ENCODE data around the gene IFNB1. TPM values are rescaled to one million over a fixed set of nuclear protein-coding genes. Genes with fewer than 3 reads are reported as not detected.

IFNB1 gene
- total RNA-seq, 1 experiment from 2014 or later: not detected

DNA sequence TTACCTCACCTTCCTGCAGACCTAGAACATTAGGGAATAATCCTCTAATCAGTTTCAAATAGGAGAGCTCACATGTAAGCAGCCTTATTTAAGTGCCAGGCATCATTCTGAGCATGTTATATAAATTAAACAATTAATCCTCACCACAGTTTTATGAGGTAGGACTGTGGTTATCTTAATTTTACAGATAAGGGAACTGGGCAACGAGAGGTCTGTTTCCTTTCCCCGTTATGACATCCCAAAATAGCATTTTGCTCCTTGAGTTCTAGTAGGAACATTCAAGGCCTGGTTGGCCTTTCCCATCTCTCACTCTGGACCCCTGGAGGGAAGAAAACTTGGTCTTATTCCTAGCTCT, 19.1 kb upstream of the IFNB1 start:
- Histone ChIP-seq H3K36me3 (ENCODE audit: control insufficient read depth, insufficient read depth, low read length) (no peaks in the 10 kb centered on the region), H3K9me3 (no peaks in the 10 kb centered on the region), H3K4me3 (ENCODE audit: low read depth, low read length) (no peak overlapping the region), H3K27me3 (replicated peaks; ENCODE audit: control insufficient read depth, insufficient read depth, low read length) (no peaks in the 10 kb centered on the region), H3K4me1 (peaks cover 34% of the 10 kb centered on the region)
- intact Hi-C loops (cut with micrococcal nuclease; ENCODE audit: unreplicated experiment): loop anchor here (5.0 kb wide), 1 partner anchor 475 kb away; the partner anchor contains the start of gene MLLT3
- H3K4me1 Mint-ChIP-seq (ENCODE audit: low read depth, unreplicated experiment): peaks cover 19% of the 10 kb centered on the region
- H3K27ac Mint-ChIP-seq (ENCODE audit: unreplicated experiment): no peak overlapping the region
- ChIA-PET POLR2A (no interaction called here), CTCF (interaction anchor here (1.7 kb wide), 1 partner anchor 18 kb away, joined by 4 read pairs; no protein-coding TSS in a partner anchor)
- no peaks in the 10 kb centered on the region for H3K36me3 Mint-ChIP-seq (ENCODE audit: insufficient read depth, unreplicated experiment)
- no peaks in the 10 kb centered on the region for H3K9me3 Mint-ChIP-seq (ENCODE audit: unreplicated experiment)
- BruUV-seq (replicated peaks): no TSS peak
- H3K27me3 Mint-ChIP-seq (ENCODE audit: insufficient read depth, unreplicated experiment): no peaks in the 10 kb centered on the region
- TF ChIP-seq, protein P1, sequence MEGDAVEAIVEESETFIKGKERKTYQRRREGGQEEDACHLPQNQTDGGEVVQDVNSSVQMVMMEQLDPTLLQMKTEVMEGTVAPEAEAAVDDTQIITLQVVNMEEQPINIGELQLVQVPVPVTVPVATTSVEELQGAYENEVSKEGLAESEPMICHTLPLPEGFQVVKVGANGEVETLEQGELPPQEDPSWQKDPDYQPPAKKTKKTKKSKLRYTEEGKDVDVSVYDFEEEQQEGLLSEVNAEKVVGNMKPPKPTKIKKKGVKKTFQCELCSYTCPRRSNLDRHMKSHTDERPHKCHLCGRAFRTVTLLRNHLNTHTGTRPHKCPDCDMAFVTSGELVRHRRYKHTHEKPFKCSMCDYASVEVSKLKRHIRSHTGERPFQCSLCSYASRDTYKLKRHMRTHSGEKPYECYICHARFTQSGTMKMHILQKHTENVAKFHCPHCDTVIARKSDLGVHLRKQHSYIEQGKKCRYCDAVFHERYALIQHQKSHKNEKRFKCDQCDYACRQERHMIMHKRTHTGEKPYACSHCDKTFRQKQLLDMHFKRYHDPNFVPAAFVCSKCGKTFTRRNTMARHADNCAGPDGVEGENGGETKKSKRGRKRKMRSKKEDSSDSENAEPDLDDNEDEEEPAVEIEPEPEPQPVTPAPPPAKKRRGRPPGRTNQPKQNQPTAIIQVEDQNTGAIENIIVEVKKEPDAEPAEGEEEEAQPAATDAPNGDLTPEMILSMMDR (IDR thresholded peaks at IDR 0.05; ENCODE audit: insufficient read depth in 1 of 2, low read depth in 1 of 2, low read length in 1 of 2, severe bottlenecking in 1 of 2, unreplicated experiment in 1 of 2): no peak
- no peak overlapping the region for H3K4me3 Mint-ChIP-seq (ENCODE audit: unreplicated experiment)
- no peak for DNase-seq

DNA sequence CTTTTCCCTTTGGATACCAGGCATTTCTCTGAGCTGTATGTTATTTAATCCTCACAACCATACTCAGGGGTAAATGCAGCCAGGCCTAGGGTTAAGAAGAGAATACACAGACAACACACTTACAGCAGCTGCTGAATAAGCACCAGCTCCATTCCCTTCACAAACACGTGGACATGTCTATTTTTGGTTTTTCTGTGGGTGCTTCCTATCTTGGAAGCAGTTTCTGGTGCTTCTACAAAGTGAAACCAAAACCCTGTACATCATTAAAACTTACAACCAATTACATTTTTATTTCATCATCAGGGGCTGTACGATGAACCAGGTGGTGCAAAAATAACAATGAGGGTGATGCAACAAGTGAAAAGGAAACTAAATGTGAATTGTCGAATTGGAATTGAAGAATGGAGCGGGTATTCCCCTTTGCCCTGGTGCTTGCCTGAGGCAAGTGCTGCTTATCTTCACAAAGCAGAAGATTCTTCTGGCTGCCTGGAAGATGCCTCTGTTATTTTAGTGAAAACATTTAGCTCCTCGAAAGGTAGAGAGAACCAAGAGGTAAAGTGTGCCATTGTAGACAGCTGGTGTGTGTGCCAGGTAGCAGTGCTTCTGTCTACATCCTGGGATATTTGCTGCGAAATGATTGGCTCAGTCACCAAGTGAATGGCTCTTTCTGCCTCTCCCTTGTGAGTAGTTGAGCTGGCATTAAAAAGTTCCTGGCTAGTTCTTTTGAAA, 18.6 kb upstream of the IFNB1 start:
- BruUV-seq (replicated peaks): no TSS peak
- H3K4me3 Mint-ChIP-seq (ENCODE audit: unreplicated experiment): peak overlapping the region; percentile 1

DNA sequence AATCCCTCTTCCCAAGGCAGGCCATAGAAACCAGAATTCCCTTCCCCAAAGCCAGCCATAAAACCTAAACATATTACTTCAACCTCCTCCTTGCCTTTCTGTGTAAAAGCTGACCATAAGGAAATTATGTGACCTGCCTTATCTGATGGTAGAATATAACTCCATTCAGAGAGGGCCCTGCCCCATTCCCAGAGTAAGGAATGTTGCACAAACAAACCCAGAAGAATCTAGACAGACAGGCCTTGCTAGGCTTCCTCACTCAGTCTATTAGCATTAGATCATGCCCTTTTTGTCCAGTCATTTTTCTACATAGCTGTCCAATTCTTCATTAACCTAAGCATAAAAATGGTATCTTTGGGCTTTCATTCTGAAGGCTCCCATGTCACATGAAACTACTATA, 17.8 kb upstream of the IFNB1 start:
- CTCF ChIA-PET: interaction anchor here (1.7 kb wide), 1 partner anchor 17 kb away, joined by 4 read pairs; no protein-coding TSS in a partner anchor
- no peaks in the 10 kb centered on the region for H3K27me3 ChIP-seq (replicated peaks; ENCODE audit: control insufficient read depth, insufficient read depth, low read length)

More for the DNA sequence above, 18.6 kb upstream of the IFNB1 start:
- Mint-ChIP-seq H3K27ac (ENCODE audit: unreplicated experiment) (peak overlapping the region; percentile 55), H3K4me1 (ENCODE audit: low read depth, unreplicated experiment) (peaks cover 19% of the 10 kb centered on the region), H3K36me3 (ENCODE audit: insufficient read depth, unreplicated experiment) (no peaks in the 10 kb centered on the region), H3K27me3 (ENCODE audit: insufficient read depth, unreplicated experiment) (no peaks in the 10 kb centered on the region), H3K9me3 (ENCODE audit: unreplicated experiment) (no peaks in the 10 kb centered on the region)
- H3K27me3 ChIP-seq (replicated peaks; ENCODE audit: control insufficient read depth, insufficient read depth, low read length): no peaks in the 10 kb centered on the region
- peaks cover 34% of the 10 kb centered on the region for H3K4me1 ChIP-seq
- H3K9me3 ChIP-seq: no peaks in the 10 kb centered on the region
- intact Hi-C loops (cut with micrococcal nuclease; ENCODE audit: unreplicated experiment): loop anchor here (5.0 kb wide), 1 partner anchor 474 kb away; the partner anchor contains the start of gene MLLT3
- ChIA-PET CTCF (interaction anchor here (1.7 kb wide), 1 partner anchor 18 kb away, joined by 4 read pairs; no protein-coding TSS in a partner anchor), POLR2A (no interaction called here)
- no peaks in the 10 kb centered on the region for H3K36me3 ChIP-seq (ENCODE audit: control insufficient read depth, insufficient read depth, low read length)
- H3K4me3 ChIP-seq (ENCODE audit: low read depth, low read length): no peak overlapping the region
- DNase-seq: peak in 1 of 2 experiments; percentile 17
- TF ChIP-seq, protein P1 (IDR thresholded peaks at IDR 0.05; ENCODE audit: insufficient read depth in 1 of 2, low read depth in 1 of 2, low read length in 1 of 2, severe bottlenecking in 1 of 2, unreplicated experiment in 1 of 2): no peak

More for the DNA sequence above, 17.8 kb upstream of the IFNB1 start:
- H3K4me3 ChIP-seq (ENCODE audit: low read depth, low read length): no peak overlapping the region
- POLR2A ChIA-PET: no interaction called here
- no peaks in the 10 kb centered on the region for H3K36me3 ChIP-seq (ENCODE audit: control insufficient read depth, insufficient read depth, low read length)
- BruUV-seq (replicated peaks): no TSS peak
- Mint-ChIP-seq H3K9me3 (ENCODE audit: unreplicated experiment) (no peaks in the 10 kb centered on the region), H3K36me3 (ENCODE audit: insufficient read depth, unreplicated experiment) (no peaks in the 10 kb centered on the region), H3K4me3 (ENCODE audit: unreplicated experiment) (peak overlapping the region; percentile 2), H3K27me3 (ENCODE audit: insufficient read depth, unreplicated experiment) (no peaks in the 10 kb centered on the region), H3K27ac (ENCODE audit: unreplicated experiment) (peak overlapping the region; percentile 47), H3K4me1 (ENCODE audit: low read depth, unreplicated experiment) (peaks cover 19% of the 10 kb centered on the region)
- peak; percentile 50 to 55 for DNase-seq
- intact Hi-C loops (cut with micrococcal nuclease; ENCODE audit: unreplicated experiment): loop anchor here (1.0 to 5.0 kb wide), 2 partner anchors 19 to 473 kb away; partner anchors contain the start of gene MLLT3
- H3K9me3 ChIP-seq: no peaks in the 10 kb centered on the region
- H3K4me1 ChIP-seq: peaks cover 34% of the 10 kb centered on the region
- TF ChIP-seq, protein P1 (IDR thresholded peaks at IDR 0.05; ENCODE audit: insufficient read depth in 1 of 2, low read depth in 1 of 2, low read length in 1 of 2, severe bottlenecking in 1 of 2, unreplicated experiment in 1 of 2): no peak
